Esophagus (tissue), 2 donors: ENCODE results near the gene DLK1. TPM values are rescaled to one million over a fixed set of nuclear protein-coding genes. Genes with fewer than 3 reads are reported as not detected.

ENCODE experiments used
- H3K27ac ChIP-seq, 2 donors: one replicate each; pipeline ENCODE4 v1.5.1; 2013; ENCODE audit warnings: low read depth in 2 of 2, mild to moderate bottlenecking in 2 of 2, inconsistent platforms in 1 of 2, low read length in 1 of 2, moderate library complexity in 1 of 2
- H3K27me3 ChIP-seq, 2 donors: one replicate each; pipeline ENCODE4 v1.6.1; 2013; ENCODE audit warnings: low read length in 2 of 2, control low read depth in 1 of 2, mild to moderate bottlenecking in 1 of 2; ENCODE audit not compliant: insufficient read depth in 2 of 2, control insufficient read depth in 1 of 2
- H3K36me3 ChIP-seq, 2 donors: one replicate each; pipeline ENCODE4 v1.6.1; 2013; ENCODE audit warnings: low read length in 1 of 2; ENCODE audit not compliant: control insufficient read depth in 2 of 2, insufficient read depth in 2 of 2
- H3K4me1 ChIP-seq, 2 donors: one replicate each; pipeline ENCODE4 v1.6.1; 2013; ENCODE audit warnings: low read length in 1 of 2; ENCODE audit not compliant: control insufficient read depth in 2 of 2, insufficient read depth in 2 of 2
- H3K4me3 ChIP-seq, 2 donors: one replicate each; pipeline ENCODE4 v1.5.1; 2013; ENCODE audit warnings: low read length in 2 of 2, mild to moderate bottlenecking in 2 of 2, low read depth in 1 of 2, moderate library complexity in 1 of 2
- H3K9me3 ChIP-seq, 2 donors: one replicate each; pipeline ENCODE4 v1.6.1; 2013; ENCODE audit warnings: mild to moderate bottlenecking in 2 of 2, low read depth in 1 of 2, low read length in 1 of 2, moderate library complexity in 1 of 2; ENCODE audit not compliant: control insufficient read depth in 2 of 2, insufficient read depth in 1 of 2
- WGBS, 2 donors: extraction: QIAGEN DNeasy Blood & Tissue Kit; methylation state at CpG; one replicate each; pipeline ENCODE4 v1.1.7; 2013; 5-methylcytosine and 5-hydroxymethylcytosine counted together
- polyA plus RNA-seq, 2 donors: library from polyadenylated mRNA; stranded (reverse); fragments of 200-250 nt; gene quantifications; one replicate each; pipeline ENCODE4 v1.2.3, GENCODE V29; 2013
- donor health status: healthy with polysubstance abuse.
- donor health status: Bipolar disorder and iron deficiency.

The DLK1 gene
- polyA plus RNA-seq, 2 donors: 0.16 TPM; not detected in 1

- H3K36me3 ChIP-seq: no peaks in the 10 kb centered on the region
- H3K27ac ChIP-seq: no peak overlapping the region
- 78 to 83% methylated on average over 18 of the region's 18 CpGs for WGBS, 2 donors
- H3K9me3 ChIP-seq: peaks cover 0 to 5% of the 10 kb centered on the region in 2 donors
- H3K4me3 ChIP-seq: no peak overlapping the region
- no peaks in the 10 kb centered on the region for H3K27me3 ChIP-seq
- H3K4me1 ChIP-seq: peaks cover 9 to 17% of the 10 kb centered on the region in 2 donors
These were observed 15.7 kb upstream of the DLK1 start for GRCh38 chr14:100710826-100711462.

GRCh38 chr14:100711493-100711892, 15.2 kb upstream of the DLK1 start:
- H3K36me3 ChIP-seq: no peaks in the 10 kb centered on the region
- WGBS, 2 donors: 62 to 78% methylated on average over 12 of the region's 12 CpGs
- no peak overlapping the region for H3K27ac ChIP-seq
- peaks cover 0 to 8% of the 10 kb centered on the region in 2 donors for H3K9me3 ChIP-seq
- H3K27me3 ChIP-seq: no peaks in the 10 kb centered on the region
- H3K4me3 ChIP-seq: no peak overlapping the region
- H3K4me1 ChIP-seq: peaks cover 9 to 17% of the 10 kb centered on the region in 2 donors

- peaks cover 0 to 6% of the 10 kb centered on the region in 2 donors for H3K9me3 ChIP-seq
- H3K27me3 ChIP-seq: no peaks in the 10 kb centered on the region
- no peak overlapping the region for H3K4me3 ChIP-seq
- H3K27ac ChIP-seq: no peak overlapping the region
- H3K36me3 ChIP-seq: no peaks in the 10 kb centered on the region
- H3K4me1 ChIP-seq: peaks cover 9 to 17% of the 10 kb centered on the region in 2 donors
- whole genome bisulfite sequencing, 2 donors: 45 to 47% methylated on average over 7 of the region's 7 CpGs
These were observed 14.2 kb upstream of the DLK1 start for GRCh38 chr14:100712490-100712889.

- 68 to 69% methylated on average over 10 of the region's 10 CpGs for WGBS, 2 donors
- no peaks in the 10 kb centered on the region for H3K27me3 ChIP-seq
These were observed 13.0 kb upstream of the DLK1 start for GRCh38 chr14:100713705-100714104.

DNA sequence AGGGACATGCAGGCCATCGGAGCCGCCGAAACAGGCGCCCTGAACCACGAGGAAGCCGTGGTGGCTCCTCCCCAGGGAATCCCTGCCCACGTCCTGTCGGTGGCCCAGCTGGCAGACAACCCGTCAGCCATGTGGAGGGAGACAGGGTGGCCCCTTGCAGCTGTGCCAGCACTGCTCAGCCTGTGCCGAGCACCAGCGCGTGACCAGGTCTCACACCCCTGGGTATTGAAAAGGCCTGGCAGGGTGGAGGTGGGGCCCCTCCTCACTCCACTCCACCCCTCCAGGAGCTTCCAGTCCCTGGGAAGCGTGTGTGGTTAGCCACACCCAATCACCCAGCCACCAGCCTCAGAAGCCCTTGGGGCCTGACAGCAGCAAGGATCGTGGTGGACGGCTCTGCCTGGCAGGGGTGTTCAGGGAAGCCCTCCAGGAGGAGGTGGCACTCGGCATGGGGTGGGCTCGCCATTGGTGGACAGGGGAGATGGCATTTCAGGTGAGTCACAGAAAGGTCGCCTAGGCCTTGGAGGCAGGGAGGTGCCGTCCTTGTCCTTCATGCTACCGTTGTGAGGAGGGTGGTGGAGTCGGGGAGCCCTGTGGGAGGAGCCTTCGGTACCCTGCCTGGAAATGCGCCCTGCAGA, 12.3 kb upstream of the DLK1 start:
- 35 to 49% methylated on average over 23 of the region's 23 CpGs for WGBS, 2 donors
- no peaks in the 10 kb centered on the region for H3K27me3 ChIP-seq

More at GRCh38 chr14:100713705-100714104, 13.0 kb upstream of the DLK1 start:
- no peak overlapping the region for H3K27ac ChIP-seq
- H3K9me3 ChIP-seq: peaks cover 0 to 6% of the 10 kb centered on the region in 2 donors
- H3K4me1 ChIP-seq: peaks cover 8 to 17% of the 10 kb centered on the region in 2 donors
- no peak overlapping the region for H3K4me3 ChIP-seq
- H3K36me3 ChIP-seq: no peaks in the 10 kb centered on the region

DNA sequence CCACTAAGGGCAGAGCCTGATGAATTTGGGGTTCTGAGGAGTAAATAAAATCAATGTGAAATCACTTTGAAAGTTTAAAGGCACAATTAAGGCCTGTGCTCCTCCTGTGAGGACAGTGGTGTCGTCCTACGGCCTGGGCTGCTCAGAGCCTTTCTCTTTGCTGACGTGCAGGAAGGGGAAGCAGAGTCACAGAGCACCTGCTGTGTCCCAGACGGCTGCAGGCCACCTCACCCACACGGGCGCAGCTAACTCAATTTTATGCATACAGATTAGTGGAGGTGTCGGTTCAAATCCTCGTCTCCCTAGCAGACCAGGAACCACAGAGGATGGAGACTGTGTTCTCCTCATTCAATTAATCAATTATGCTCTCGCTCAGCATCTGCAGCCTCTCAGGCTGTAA, 11.4 kb upstream of the DLK1 start:
- Histone ChIP-seq H3K4me3 (no peak overlapping the region), H3K27me3 (no peaks in the 10 kb centered on the region), H3K4me1 (peaks cover 6 to 17% of the 10 kb centered on the region in 2 donors), H3K9me3 (peaks cover 0 to 6% of the 10 kb centered on the region in 2 donors), H3K36me3 (no peaks in the 10 kb centered on the region), H3K27ac (no peak overlapping the region)
- WGBS, 2 donors: 84 to 89% methylated on average over 9 of the region's 9 CpGs

More for the DNA sequence above, 12.3 kb upstream of the DLK1 start:
- H3K4me1 ChIP-seq: peaks cover 6 to 17% of the 10 kb centered on the region in 2 donors
- no peaks in the 10 kb centered on the region for H3K36me3 ChIP-seq
- no peak overlapping the region for H3K27ac ChIP-seq
- H3K4me3 ChIP-seq: no peak overlapping the region
- H3K9me3 ChIP-seq: peaks cover 0 to 6% of the 10 kb centered on the region in 2 donors

DNA sequence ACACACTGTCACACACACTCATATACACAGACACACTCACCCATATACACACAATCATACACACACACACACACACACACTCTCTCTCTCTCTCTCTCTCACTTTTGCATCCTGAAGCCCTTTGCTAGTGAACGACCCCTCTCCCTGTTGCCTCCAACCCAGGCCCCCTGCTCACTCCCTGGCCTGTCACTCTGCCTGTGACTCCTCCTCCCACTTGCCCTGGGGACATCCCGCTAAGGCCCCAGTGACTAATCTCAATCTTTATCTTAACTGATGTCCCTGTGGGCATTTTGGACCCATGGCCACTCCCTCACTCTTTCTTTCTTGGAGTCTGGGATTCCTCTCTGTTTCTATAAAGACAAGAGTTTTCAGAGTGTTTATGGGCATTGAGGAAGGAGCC, 10.9 kb upstream of the DLK1 start:
- Histone ChIP-seq H3K27me3 (no peaks in the 10 kb centered on the region), H3K36me3 (no peaks in the 10 kb centered on the region), H3K4me3 (no peak overlapping the region), H3K27ac (no peak overlapping the region), H3K9me3 (peaks cover 0 to 6% of the 10 kb centered on the region in 2 donors), H3K4me1 (peaks cover 6 to 17% of the 10 kb centered on the region in 2 donors)
- WGBS, 2 donors: 82 to 87% methylated on average over 2 of the region's 2 CpGs

DNA sequence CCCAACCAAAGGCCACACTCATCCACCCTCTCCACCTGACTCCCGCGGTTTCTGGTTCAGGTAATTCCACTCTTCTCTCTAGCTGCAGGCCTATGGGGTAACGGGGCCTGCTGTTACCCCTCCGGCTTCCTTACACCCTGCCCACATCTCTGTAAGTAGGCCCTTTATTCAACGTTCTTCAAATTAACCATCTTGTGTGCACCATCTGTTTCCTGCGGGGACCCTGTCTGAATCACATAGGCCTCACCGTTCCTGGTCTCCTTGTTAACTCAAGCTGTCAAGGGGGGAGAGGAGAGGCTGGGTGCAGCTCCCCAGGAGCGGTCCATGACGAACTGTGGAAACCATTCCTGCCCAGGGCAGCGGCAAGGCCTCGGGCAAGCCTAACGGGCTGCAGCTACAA, 9.3 kb upstream of the DLK1 start:
- WGBS, 2 donors: 74 to 77% methylated on average over 12 of the region's 12 CpGs
- peaks cover 0 to 3% of the 10 kb centered on the region in 2 donors for H3K27me3 ChIP-seq
- peaks cover 0 to 6% of the 10 kb centered on the region in 2 donors for H3K9me3 ChIP-seq

DNA sequence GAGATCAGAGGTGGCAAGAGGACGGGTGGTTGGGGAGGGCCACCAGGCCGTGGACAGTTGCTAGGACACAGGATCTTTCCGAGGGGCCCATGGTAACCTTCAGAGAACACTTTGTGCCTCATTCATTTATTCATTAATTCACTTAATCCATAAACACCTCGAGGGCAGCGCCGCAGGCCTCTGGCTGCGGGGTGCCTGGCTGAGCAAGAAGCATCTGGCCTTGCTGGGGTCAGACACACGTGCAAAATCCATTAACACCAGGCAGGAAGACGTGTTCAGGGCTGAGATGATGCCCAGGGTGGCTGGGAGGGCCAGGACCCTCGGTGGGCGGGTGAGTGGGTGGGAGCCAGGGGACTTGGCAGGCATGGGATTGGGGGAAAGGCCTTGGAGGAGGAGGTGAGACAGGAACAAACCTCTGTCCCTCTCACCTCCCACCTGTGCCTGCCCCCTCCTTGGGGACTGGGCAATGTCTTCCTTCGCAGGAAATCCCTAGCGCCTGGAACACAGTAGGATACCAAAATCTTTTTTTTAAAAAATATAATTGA, 6.6 kb upstream of the DLK1 start:
- H3K9me3 ChIP-seq: peaks cover 0 to 6% of the 10 kb centered on the region in 2 donors
- H3K4me3 ChIP-seq: no peak overlapping the region
- no peaks in the 10 kb centered on the region for H3K4me1 ChIP-seq
- H3K27me3 ChIP-seq: peaks cover 0 to 6% of the 10 kb centered on the region in 2 donors
- no peaks in the 10 kb centered on the region for H3K36me3 ChIP-seq
- H3K27ac ChIP-seq: no peak overlapping the region
- 69 to 73% methylated on average over 13 of the region's 13 CpGs for WGBS, 2 donors

More for the DNA sequence above, 9.3 kb upstream of the DLK1 start:
- no peaks in the 10 kb centered on the region for H3K36me3 ChIP-seq
- peaks cover 6 to 17% of the 10 kb centered on the region in 2 donors for H3K4me1 ChIP-seq
- H3K27ac ChIP-seq: no peak overlapping the region
- no peak overlapping the region for H3K4me3 ChIP-seq
